ENCODE data around the gene ITGAD.

DNA sequence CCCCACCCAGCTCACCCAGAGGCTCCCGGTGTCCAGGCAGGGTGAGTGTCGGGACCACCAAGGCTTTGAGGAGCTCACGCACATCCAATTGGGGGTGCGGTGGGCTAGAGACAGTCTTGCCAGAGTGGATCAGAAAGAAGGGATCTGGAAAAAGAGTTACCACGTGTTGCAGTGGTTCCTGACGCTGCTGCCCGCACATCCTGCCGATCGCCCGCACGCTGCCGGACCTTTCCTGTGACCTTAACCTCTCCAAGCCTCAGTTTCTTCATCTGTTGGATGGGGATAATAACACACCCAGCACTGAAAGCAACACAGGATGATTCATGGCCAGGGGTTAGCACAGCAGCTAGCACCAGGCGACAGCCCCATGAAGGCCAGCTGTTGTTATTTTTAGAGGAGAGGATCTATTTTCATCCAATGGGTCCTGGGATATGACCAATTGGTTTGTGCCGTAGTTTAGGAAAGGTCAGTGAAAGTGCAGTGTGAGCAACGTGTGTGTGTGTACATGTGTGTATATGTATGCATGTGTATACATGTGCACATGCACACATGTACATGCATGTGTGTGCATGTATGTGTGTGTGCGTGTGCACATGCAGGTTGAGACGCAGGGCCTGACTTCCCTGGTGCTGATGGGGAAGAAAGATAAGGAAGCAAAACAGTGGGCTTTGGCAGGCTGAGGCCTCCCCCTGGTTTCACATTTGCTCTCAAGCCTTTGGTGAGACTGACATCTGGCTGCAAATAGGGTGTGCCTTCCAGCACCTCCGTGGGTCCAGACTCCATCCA, 35.6 kb upstream of the ITGAD start:
- TF ChIP-seq YY1 (IDR thresholded peaks at IDR 0.05; ENCODE audit: insufficient read depth, insufficient read length): no peak
- TF ChIP-seq SUZ12 (IDR thresholded peaks at IDR 0.05; ENCODE audit: extremely low read depth, insufficient read depth, insufficient read length): no peak

Measured in NT2/D1 (cell line).